Sciatic nerve (tissue), 2 donors: Measurements from ENCODE around the gene MAPRE2. TPM values are rescaled to one million over a fixed set of nuclear protein-coding genes. Genes with fewer than 3 reads are reported as not detected.
"Not testable (repeated sequence)": the region's sequence is repeated elsewhere in the genome, so short reads cannot be mapped to it uniquely, and the experiment has no call there.

Experiments
- ATAC-seq: fragments of 200-7000 bp; cut with Tn5 transposase; one replicate; pipeline ENCODE4 v1.9.1; 2020; ENCODE audit warnings: mild to moderate bottlenecking, moderate library complexity
- DNase-seq: peaks from one replicate; pipeline ENCODE4 v3.0.0-alpha.2; 2020; ENCODE audit warnings: low spot score
- intact Hi-C: fragments of 100-400 bp; cut with DNase I; formaldehyde crosslinking; loops from one replicate; pipeline ENCODE4 v1.14.2; 2022
- total RNA-seq: library from RNA; stranded (reverse); fragmentation: NEBNext Ultra II Directional; extraction: Animal tissue kit (Norgen Biotek cat#: 25700); gene quantifications from one replicate; pipeline ENCODE4 v1.2.1, GENCODE V29; 2021
- donor health status: DM: no; HTN: no; CAD: no.
- donor health status: DM: no; HTN: no; CAD: no.

The MAPRE2 gene
- total RNA-seq, 1 donor from 2014 or later: 51.8 TPM

GRCh38 chr18:35134791-35135531 lies 93.7 kb downstream of the MAPRE2 start:
- no peak for ATAC-seq
- intact Hi-C loops: loop anchor here (10.0 kb wide), 1 partner anchor 120 kb away; no protein-coding TSS in a partner anchor
- no peak for DNase-seq

DNA sequence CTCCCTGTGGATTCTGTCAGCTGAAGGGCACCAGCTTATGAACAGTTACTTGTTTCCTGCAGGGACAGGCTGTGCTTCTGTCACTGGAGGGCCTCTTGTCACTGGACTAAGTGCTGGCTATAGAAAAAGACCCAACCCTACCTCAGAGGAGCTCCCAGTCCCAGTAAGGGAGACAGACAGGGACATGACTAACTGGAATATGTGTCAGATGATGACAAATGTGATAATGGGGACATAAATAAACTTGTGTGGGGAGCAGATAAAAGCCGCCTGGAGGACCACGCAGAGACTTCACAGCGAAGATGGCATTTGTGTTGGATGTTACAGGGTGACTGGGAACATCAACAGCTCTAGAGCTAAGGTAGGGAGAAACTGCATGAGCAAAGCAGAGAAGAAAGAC lies 95.0 kb downstream of the MAPRE2 start:
- DNase-seq: no peak
- no peak for ATAC-seq
- intact Hi-C loops: loop anchor here (10.0 kb wide), 1 partner anchor 121 kb away; no protein-coding TSS in a partner anchor

- ATAC-seq (no peak), DNase-seq (no peak)
- intact Hi-C loops: loop anchor here (10.0 kb wide), 1 partner anchor 122 kb away; no protein-coding TSS in a partner anchor
Observed at GRCh38 chr18:35136885-35137284, 95.7 kb downstream of the MAPRE2 start.

GRCh38 chr18:35137632-35138031 lies 96.4 kb downstream of the MAPRE2 start:
- DNase-seq (no peak), ATAC-seq (no peak)
- intact Hi-C loops: loop anchor here (10.0 kb wide), 1 partner anchor 123 kb away; no protein-coding TSS in a partner anchor

- DNase-seq: no peak
- intact Hi-C loops: loop anchor here (10.0 kb wide), 1 partner anchor 124 kb away; no protein-coding TSS in a partner anchor
Observed at GRCh38 chr18:35138773-35139172, 97.6 kb downstream of the MAPRE2 start.

GRCh38 chr18:35139517-35139916 lies 98.3 kb downstream of the MAPRE2 start:
- intact Hi-C loops: loop anchor here (10.0 kb wide), 1 partner anchor 125 kb away; no protein-coding TSS in a partner anchor
- ATAC-seq: no peak
- no peak for DNase-seq

More at GRCh38 chr18:35138773-35139172, 97.6 kb downstream of the MAPRE2 start:
- ATAC-seq: no peak

DNA sequence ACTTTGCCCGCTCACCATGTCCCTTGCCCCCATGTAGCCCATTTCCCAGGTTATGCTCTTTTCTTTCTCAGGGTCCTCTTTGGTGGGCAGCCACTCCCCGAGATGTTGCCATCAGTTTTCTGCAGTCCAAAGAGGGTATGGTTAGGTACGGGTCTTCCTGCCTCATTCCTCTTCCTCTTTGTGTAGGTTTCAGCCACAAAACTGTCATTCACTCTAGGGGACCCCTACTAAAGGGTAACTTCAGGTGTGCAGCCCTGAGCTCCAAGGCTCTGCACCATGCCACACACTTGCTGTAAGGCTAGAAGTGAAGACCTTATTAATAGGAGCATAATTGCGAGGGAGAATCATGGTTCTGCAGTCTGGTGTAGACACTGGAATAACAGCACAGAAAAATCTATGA lies 99.9 kb downstream of the MAPRE2 start:
- intact Hi-C loops: no loop called here
- no peak for DNase-seq
- no peak for ATAC-seq

DNA sequence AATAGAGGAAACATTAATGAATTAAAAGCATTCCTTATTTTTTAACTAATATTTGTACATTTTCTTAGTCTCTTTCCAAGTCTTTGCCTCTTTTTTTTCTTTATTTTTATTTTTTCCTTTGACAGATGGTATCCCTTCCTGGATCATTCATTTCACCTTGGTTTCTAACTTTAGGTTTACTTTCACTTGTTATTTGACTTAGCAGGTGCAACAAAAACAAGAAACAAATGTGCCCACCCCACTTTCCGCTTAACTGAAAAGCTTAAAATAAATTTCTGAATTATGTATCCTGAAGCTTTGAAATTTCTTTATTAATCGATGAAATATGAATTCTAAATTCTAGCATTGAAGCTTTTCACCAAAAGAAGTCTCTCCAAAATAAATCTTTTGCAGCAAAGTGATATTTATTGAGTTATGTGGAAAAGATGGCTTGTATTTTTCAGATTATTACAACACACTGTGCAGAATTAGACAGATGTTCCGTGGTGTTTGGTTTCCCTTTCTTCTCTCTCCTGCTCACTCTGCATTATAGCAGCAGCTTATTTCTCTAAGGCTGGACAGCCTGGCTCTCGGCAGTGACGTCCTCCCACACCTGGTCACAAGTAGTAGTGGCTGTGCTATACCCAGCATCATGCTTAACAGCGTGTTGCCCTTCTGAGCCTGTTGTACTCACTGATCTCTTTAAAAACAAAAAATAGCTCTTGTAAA lies 100.5 kb downstream of the MAPRE2 start:
- intact Hi-C loops: no loop called here
- ATAC-seq (no peak), DNase-seq (no peak)

DNA sequence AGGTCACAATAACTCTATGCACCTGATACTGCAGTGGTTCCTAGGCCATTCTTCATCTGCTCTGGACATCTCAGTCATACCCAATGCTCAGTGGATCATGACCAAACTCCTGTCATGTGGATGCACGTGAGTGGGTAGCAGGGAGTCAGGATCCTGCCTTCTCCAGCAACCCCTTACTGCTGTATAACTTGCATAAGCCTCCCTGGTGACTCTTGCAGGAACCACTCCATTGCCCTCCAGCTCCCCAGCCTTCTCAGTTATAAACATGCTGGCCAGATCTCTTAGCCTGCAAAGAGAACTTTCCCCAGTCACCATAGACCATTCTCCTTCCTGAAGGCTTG lies 101.0 kb downstream of the MAPRE2 start:
- ATAC-seq (no peak), DNase-seq (no peak)
- intact Hi-C loops: no loop called here

GRCh38 chr18:35143622-35144596 lies 102.7 kb downstream of the MAPRE2 start:
- no peak for DNase-seq
- intact Hi-C loops: no loop called here
- ATAC-seq: peak; percentile 97

DNA sequence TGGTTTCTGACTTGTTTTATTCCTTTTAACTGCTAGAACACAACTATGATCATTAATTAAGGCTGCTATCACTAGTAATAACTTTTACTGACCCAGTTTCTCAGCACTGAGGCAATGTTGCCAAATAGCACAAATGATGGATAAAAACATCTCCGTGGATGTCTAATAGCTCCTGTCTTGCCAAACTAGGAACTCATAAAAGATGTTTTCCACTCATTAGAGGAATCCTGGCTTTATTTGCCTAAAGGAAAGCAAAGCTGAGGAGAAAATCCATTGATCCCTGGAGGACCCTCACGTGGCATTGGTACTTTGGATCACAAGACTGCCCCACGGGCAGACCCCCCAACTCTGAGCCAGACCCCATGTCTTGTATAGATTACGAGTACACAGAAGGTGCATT lies 103.5 kb downstream of the MAPRE2 start:
- intact Hi-C loops: no loop called here
- peak; percentile 74 for ATAC-seq
- no peak for DNase-seq

DNA sequence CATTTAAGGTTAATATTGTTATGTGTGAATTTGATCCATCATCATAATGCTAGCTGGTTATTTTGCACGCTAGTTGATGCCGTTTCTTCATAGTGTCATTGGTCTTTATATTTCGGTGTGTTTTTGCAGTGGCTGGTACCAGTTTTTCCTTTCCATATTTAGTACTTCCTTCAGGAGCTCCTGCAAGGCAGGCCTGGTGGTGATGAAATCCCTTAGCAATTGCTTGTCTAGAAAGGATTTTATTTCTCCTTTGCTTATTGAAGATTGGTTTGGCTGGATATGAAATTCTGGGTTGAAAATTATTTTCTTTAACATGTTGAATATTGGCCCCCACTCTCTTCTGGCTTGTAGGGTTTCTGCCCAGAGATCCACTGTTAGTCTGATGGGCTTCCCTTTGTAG lies 109.0 kb downstream of the MAPRE2 start:
- intact Hi-C loops, ATAC-seq, DNase-seq: not testable (repeated sequence)

DNA sequence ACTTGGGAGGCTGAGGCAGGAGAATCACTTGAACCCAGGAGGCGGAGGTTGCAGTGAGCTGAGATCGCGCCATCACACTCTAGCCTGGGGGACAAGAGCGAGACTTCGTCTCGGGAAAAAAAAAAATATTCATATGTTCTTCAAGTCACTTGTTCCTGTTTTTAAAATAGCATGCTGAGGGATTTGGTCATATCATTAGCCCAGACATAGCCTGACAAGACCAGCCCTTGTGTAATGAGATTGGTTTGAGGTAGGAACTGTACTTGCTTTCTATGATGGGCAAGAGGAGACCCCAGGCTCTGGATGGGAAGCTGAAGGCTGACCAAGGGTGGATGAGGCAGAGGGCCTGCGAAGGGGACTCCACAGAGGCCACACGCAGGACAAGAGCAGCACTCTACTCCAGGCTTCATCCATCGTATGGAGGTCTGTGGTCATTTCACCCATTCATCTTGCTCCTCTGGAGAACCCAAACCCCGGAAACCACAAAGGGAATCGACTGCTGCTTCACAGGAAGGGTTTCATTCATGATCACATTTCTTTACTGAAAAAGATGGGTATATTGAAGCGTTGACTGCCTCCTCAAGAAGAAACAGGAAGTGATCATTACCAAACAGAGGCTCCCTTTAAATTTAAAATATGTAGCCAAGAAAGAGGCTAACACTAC lies 112.5 kb downstream of the MAPRE2 start:
- intact Hi-C loops: no loop called here
- DNase-seq (no peak), ATAC-seq (no peak)

DNA sequence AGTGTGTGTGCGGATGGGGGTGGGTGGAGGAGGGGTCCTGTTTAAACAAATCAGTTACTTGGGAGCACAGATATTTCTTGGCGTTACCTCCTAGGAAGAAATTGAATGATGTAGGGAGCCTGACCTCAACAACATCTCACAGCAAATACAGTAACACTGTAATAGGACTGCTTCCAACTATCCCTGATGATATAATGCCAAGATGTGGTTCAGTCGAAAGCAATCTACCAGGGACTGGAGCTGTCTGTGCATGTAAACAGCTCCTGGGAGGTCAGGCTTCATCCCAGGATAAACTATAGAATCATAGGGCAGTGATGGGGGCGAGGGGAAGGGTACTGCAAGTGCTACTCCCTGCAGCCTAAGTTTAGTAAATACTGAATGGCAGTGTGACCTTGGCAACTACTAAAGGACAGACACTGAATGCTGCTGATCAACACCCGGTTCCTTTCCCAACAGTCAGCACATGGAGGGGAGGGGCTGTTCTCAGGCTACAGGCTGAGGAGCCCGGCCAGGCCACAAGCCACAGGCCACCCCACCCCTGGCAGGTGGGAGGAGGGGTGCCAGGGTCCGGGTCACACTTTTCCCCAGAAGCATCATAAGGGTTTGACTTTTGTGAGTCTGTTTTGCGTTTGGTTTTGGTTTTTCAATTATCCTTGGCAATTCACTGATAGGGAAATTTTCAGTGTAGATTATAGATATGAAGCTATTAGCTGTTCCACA lies 114.3 kb downstream of the MAPRE2 start:
- no peak for DNase-seq
- intact Hi-C loops: no loop called here
- peak; percentile 39 for ATAC-seq

DNA sequence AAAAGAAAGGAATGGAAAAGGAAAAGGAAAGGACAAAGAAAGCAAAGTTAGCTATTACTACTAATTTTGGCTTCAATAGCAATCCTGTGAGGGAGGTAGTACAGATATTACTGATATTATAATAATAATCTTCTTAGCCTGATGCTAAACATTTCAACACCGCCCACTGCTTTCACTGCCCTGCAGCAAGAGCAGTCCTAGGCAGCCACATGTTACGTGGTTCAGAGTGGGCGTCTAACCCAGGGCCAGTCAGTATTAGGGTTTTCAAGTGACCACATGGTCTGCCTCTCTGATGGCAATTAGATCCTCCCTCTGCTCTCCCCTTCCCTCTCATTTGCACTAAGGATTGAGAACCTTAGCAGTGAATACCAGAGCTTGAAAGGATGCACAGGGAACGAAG lies 116.0 kb downstream of the MAPRE2 start:
- intact Hi-C loops: no loop called here
- DNase-seq (no peak), ATAC-seq (no peak)

- intact Hi-C loops: no loop called here
Observed at GRCh38 chr18:35158728-35159450, 117.7 kb downstream of the MAPRE2 start.

DNA sequence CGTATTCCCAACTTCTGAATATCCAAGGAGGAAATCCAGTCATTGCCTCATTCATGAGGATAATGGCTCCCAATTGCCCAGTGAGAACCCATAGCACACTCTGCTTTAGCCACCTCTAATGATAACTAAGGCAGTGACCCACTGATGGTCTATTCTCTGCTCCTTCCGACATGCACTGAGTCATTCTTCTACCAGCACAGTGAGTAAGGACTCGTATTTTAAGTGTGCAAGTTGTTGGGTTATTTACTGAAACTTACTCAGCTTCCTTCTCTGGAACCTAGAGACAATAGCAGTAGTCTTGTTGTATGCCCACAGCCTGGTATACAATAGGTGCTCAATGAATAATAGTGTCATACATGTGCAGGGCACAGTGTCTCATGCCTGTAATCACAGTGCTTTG lies 118.6 kb downstream of the MAPRE2 start:
- intact Hi-C loops: no loop called here
- DNase-seq (no peak), ATAC-seq (no peak)

More at GRCh38 chr18:35158728-35159450, 117.7 kb downstream of the MAPRE2 start:
- ATAC-seq (no peak), DNase-seq (no peak)
